COR-L47 (cell line): ENCODE data around the gene KLHL8.

ENCODE experiments used
- DNase-seq: peaks from one replicate; lab custom pipeline; 2025; lab: John Stamatoyannopoulos, UW

Gene KLHL8

GRCh38 chr4:87220094-87220822, at the start of gene KLHL8:
TSS of gene KLHL8 (minus strand) at chr4:87220618. CDS start at chr4:87195539, 25,079 bp downstream.
- DNase-seq, result peak; percentile 77

GRCh38 chr4:87270144-87270543, 49.7 kb upstream of the KLHL8 start:
- peak; percentile 52 for DNase-seq

- DNase-seq, result no peak
These were observed 48.0 kb upstream of the KLHL8 start for GRCh38 chr4:87268411-87268810.

GRCh38 chr4:87266986-87267385, 46.6 kb upstream of the KLHL8 start:
- no peak for DNase-seq

GRCh38 chr4:87262886-87263285, 42.5 kb upstream of the KLHL8 start:
- DNase-seq, result no peak

- no peak for DNase-seq
These were observed 40.1 kb upstream of the KLHL8 start for GRCh38 chr4:87260477-87260876.

- DNase-seq, result no peak
These were observed 38.3 kb upstream of the KLHL8 start for GRCh38 chr4:87258677-87259076.

- DNase-seq, result peak; percentile 89
These were observed 37.1 kb upstream of the KLHL8 start for GRCh38 chr4:87257523-87257922.

GRCh38 chr4:87255755-87256154, 35.3 kb upstream of the KLHL8 start:
- no peak for DNase-seq

GRCh38 chr4:87251106-87251505, 30.7 kb upstream of the KLHL8 start:
- peak; percentile 26 for DNase-seq

- no peak for DNase-seq
These were observed 29.9 kb upstream of the KLHL8 start for GRCh38 chr4:87250294-87250693.

GRCh38 chr4:87249332-87250019, 29.1 kb upstream of the KLHL8 start:
- no peak for DNase-seq

- no peak for DNase-seq
These were observed 23.1 kb upstream of the KLHL8 start for GRCh38 chr4:87243426-87244053.

- DNase-seq, result no peak
These were observed 20.9 kb upstream of the KLHL8 start for GRCh38 chr4:87241336-87241735.

- DNase-seq, result peak; percentile 43
These were observed 19.9 kb upstream of the KLHL8 start for GRCh38 chr4:87240341-87240740.

- DNase-seq, result no peak
These were observed 19.4 kb upstream of the KLHL8 start for GRCh38 chr4:87239821-87240220.

- no peak for DNase-seq
These were observed 18.8 kb upstream of the KLHL8 start for GRCh38 chr4:87239194-87239593.

- DNase-seq, result no peak
These were observed 16.4 kb upstream of the KLHL8 start for GRCh38 chr4:87236861-87237260.

- no peak for DNase-seq
These were observed 14.7 kb upstream of the KLHL8 start for GRCh38 chr4:87235020-87235671.

- no peak for DNase-seq
These were observed 11.8 kb upstream of the KLHL8 start for GRCh38 chr4:87232216-87232615.

- no peak for DNase-seq
These were observed 10.4 kb upstream of the KLHL8 start for GRCh38 chr4:87230806-87231205.

- DNase-seq, result no peak
These were observed 9.6 kb upstream of the KLHL8 start for GRCh38 chr4:87229979-87230378.
